H1 (cell line): Measurements from ENCODE around the gene RNF130.

Experiments used
- EZH2 ChIP-seq: fragments of 200-600 bp; sonication (generic); IDR thresholded peaks from 2 replicates; pipeline ENCODE4 v1.7.1; 2012; ENCODE audit warnings: low read depth, mild to moderate bottlenecking, moderate library complexity, low read length, inconsistent platforms; ENCODE audit not compliant: severe bottlenecking
- PHF8 ChIP-seq: fragments of 200-600 bp; sonication (generic); conservative IDR thresholded peaks from 2 replicates; pipeline ENCODE4 v1.7.1; 2012; ENCODE audit warnings: low read depth, mild to moderate bottlenecking, inconsistent platforms, low read length, moderate library complexity
- POLR2A ChIP-seq, 2 experiments: IDR thresholded peaks; 1 replicate in 1 of 2; 2 replicates in 1 of 2; pipeline ENCODE4 v1.6.1; 2011; ENCODE audit warnings: low read depth in 2 of 2, low read length in 2 of 2, mild to moderate bottlenecking in 2 of 2; ENCODE audit errors: control extremely low read depth in 1 of 2
- SP4 ChIP-seq: IDR thresholded peaks from 2 replicates; pipeline ENCODE4 v1.6.1; 2012; ENCODE audit warnings: low read length, inconsistent platforms
- ZNF274 ChIP-seq: IDR thresholded peaks from 2 replicates; pipeline ENCODE4 v1.7.0; 2012; ENCODE audit warnings: low read length, borderline replicate concordance; ENCODE audit errors: extremely low read depth
- TF ChIP-seq, protein P1 (sequence below), 3 experiments: IDR thresholded peaks; 1 replicate in 2 of 3; 2 replicates in 1 of 3; pipeline versions ENCODE4 v1.5.1 to v1.6.1; 2011; ENCODE audit warnings: low read length in 3 of 3, mild to moderate bottlenecking in 3 of 3, inconsistent platforms in 2 of 3, low read depth in 1 of 3, moderate library complexity in 1 of 3; ENCODE audit not compliant: insufficient read depth in 1 of 3; ENCODE audit errors: control extremely low read depth in 1 of 3

GRCh38 chr5:180116077-180116999 lies 44.8 kb upstream of the RNF130 start:
- TF ChIP-seq SP4 (no peak), POLR2A (IDR thresholded peaks at IDR 0.05; ENCODE audit: control extremely low read depth in 1 of 2, low read depth in 2 of 2, low read length in 2 of 2) (no peak), ZNF274 (no peak), PHF8 (no peak), EZH2 (no peak)
- TF ChIP-seq, protein P1, sequence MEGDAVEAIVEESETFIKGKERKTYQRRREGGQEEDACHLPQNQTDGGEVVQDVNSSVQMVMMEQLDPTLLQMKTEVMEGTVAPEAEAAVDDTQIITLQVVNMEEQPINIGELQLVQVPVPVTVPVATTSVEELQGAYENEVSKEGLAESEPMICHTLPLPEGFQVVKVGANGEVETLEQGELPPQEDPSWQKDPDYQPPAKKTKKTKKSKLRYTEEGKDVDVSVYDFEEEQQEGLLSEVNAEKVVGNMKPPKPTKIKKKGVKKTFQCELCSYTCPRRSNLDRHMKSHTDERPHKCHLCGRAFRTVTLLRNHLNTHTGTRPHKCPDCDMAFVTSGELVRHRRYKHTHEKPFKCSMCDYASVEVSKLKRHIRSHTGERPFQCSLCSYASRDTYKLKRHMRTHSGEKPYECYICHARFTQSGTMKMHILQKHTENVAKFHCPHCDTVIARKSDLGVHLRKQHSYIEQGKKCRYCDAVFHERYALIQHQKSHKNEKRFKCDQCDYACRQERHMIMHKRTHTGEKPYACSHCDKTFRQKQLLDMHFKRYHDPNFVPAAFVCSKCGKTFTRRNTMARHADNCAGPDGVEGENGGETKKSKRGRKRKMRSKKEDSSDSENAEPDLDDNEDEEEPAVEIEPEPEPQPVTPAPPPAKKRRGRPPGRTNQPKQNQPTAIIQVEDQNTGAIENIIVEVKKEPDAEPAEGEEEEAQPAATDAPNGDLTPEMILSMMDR (IDR thresholded peaks at IDR 0.05; ENCODE audit: control extremely low read depth in 1 of 3, insufficient read depth in 1 of 3, low read depth in 1 of 3, low read length in 3 of 3): no peak
